Suppressor macrophage treated with lipopolysaccharide for 1 hour (primary cell): ENCODE measurements around the gene ATP1A4.

Experiments
- DNase-seq, 3 donors: peaks; one replicate each; pipeline ENCODE4 v3.0.0-alpha.2; 2020 to 2022

ATP1A4 gene

GRCh38 chr1:160207118-160207650 lies 55.8 kb downstream of the ATP1A4 start:
- no peak for DNase-seq

GRCh38 chr1:160207771-160208556 lies 56.6 kb downstream of the ATP1A4 start:
- DNase-seq: no peak

GRCh38 chr1:160208557-160209320 lies 57.3 kb downstream of the ATP1A4 start:
- no peak for DNase-seq

GRCh38 chr1:160209321-160210046 lies 58.1 kb downstream of the ATP1A4 start:
- no peak for DNase-seq

GRCh38 chr1:160210561-160210960 lies 59.2 kb downstream of the ATP1A4 start:
- no peak for DNase-seq

GRCh38 chr1:160211046-160211790 lies 59.8 kb downstream of the ATP1A4 start:
- DNase-seq: no peak

GRCh38 chr1:160214481-160215140 lies 63.2 kb downstream of the ATP1A4 start:
- no peak for DNase-seq

GRCh38 chr1:160216301-160216700 lies 64.9 kb downstream of the ATP1A4 start:
- peak; percentile 40 to 53 (median 48) for DNase-seq

- no peak for DNase-seq
Observed at GRCh38 chr1:160217481-160218051, 66.2 kb downstream of the ATP1A4 start.

- DNase-seq: peak; percentile 68 to 78 (median 70)
Observed at GRCh38 chr1:160219062-160219929, 67.9 kb downstream of the ATP1A4 start.

- no peak for DNase-seq
Observed at GRCh38 chr1:160220301-160220700, 68.9 kb downstream of the ATP1A4 start.

- no peak for DNase-seq
Observed at GRCh38 chr1:160221089-160221488, 69.7 kb downstream of the ATP1A4 start.

GRCh38 chr1:160222546-160222945 lies 71.1 kb downstream of the ATP1A4 start:
- DNase-seq: no peak

GRCh38 chr1:160224606-160225005 lies 73.2 kb downstream of the ATP1A4 start:
- DNase-seq: no peak

GRCh38 chr1:160225345-160225744 lies 73.9 kb downstream of the ATP1A4 start:
- DNase-seq: no peak

- DNase-seq: no peak
Observed at GRCh38 chr1:160226623-160227022, 75.2 kb downstream of the ATP1A4 start.

- no peak for DNase-seq
Observed at GRCh38 chr1:160227034-160227433, 75.6 kb downstream of the ATP1A4 start.

- DNase-seq: no peak
Observed at GRCh38 chr1:160227561-160227960, 76.2 kb downstream of the ATP1A4 start.

GRCh38 chr1:160228431-160228830 lies 77.0 kb downstream of the ATP1A4 start:
- DNase-seq: no peak

GRCh38 chr1:160232911-160233310 lies 81.5 kb downstream of the ATP1A4 start:
- no peak for DNase-seq
